ENCODE results near the gene KCNIP1. TPM values are rescaled to one million over a fixed set of nuclear protein-coding genes. Genes with fewer than 3 reads are reported as not detected.

KCNIP1 gene
- total and polyA plus RNA-seq, 8 donors = 0.35 to 4.9 (median 2.5) TPM

DNA sequence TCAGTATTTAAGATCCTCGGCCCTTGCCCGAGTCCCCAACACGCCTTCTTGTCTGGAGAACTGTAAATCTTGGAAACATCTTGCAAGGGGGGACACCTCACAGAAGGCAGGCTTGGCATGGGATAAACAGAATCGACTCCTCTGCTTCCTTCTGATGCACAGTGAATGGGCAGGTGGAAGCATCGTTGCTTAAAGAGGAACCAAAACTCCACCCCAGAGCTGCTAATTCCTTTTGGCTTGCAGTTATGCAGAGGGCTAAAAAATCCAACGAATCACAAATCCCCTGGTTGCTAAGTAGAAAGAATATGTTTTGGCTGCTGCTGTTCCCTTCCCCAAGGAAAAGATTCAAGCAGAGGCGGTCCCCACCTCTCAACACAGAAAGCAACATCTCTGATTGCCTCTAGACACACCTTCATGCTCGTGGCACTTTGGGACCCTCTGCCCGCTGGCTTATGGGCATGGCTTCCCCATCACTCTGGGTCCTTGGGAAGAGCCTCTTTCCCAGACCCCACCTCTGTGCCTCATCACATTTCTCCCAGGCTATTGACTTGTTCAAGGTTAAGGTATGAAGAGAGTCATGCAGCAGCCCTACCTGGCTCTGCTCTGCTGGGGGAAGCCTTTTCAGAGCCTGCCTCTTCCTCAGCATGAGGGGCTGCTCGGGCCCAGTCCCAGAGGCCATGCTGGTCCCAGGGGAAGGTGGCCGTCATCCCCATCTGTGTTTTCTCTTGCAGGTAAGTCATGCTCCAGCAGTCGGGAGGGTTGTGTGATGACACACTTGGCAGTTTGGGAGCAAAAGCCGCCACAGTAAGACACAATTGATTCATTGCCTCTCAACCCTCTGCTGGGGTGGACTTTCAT is 137.1 kb downstream of the KCNIP1 start:
- DNase-seq (no peak), ATAC-seq (no peak)
- no peak overlapping the region for H3K4me3 ChIP-seq
- intact Hi-C loops (cut with DNase I) = no loop called here
- no peaks in the 10 kb centered on the region for H3K9me3 ChIP-seq
- H3K27ac ChIP-seq = no peak overlapping the region
- H3K4me1 ChIP-seq = no peaks in the 10 kb centered on the region
- TF ChIP-seq, protein P1, sequence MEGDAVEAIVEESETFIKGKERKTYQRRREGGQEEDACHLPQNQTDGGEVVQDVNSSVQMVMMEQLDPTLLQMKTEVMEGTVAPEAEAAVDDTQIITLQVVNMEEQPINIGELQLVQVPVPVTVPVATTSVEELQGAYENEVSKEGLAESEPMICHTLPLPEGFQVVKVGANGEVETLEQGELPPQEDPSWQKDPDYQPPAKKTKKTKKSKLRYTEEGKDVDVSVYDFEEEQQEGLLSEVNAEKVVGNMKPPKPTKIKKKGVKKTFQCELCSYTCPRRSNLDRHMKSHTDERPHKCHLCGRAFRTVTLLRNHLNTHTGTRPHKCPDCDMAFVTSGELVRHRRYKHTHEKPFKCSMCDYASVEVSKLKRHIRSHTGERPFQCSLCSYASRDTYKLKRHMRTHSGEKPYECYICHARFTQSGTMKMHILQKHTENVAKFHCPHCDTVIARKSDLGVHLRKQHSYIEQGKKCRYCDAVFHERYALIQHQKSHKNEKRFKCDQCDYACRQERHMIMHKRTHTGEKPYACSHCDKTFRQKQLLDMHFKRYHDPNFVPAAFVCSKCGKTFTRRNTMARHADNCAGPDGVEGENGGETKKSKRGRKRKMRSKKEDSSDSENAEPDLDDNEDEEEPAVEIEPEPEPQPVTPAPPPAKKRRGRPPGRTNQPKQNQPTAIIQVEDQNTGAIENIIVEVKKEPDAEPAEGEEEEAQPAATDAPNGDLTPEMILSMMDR (IDR thresholded peaks at IDR 0.05) = no peak
- H3K36me3 ChIP-seq = no peaks in the 10 kb centered on the region
- H3K27me3 ChIP-seq = peaks cover 4 to 6% of the 10 kb centered on the region in 2 donors

DNA sequence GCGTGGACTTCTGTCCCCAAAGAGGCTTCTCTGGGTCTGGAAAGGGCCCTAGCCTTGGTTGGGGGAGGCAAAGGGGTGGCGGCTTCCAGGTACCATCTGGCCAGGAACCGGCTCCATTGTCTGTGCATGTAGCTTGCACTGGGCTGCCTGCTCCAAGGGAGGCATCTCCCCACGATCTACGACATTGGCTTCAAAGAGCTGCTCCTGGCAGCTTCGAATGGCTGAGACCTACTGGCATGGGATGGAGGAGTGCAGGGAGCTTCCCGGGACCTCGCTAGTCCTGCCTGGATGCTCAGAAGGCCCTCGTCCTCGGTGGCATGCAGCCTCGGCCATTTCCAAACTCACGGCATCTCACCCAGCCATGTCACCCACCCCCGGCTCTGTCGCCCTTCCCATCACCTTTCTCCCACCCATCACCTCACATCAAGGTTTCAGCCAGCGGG is 137.8 kb downstream of the KCNIP1 start:
- intact Hi-C loops (cut with DNase I) = no loop called here
- Histone ChIP-seq H3K27me3 (peaks cover 6 to 9% of the 10 kb centered on the region in 2 donors), H3K9me3 (no peaks in the 10 kb centered on the region), H3K4me1 (no peaks in the 10 kb centered on the region), H3K36me3 (no peaks in the 10 kb centered on the region), H3K27ac (no peak overlapping the region), H3K4me3 (no peak overlapping the region)
- TF ChIP-seq, protein P1 (IDR thresholded peaks at IDR 0.05) = no peak
- ATAC-seq = no peak
- no peak for DNase-seq

DNA sequence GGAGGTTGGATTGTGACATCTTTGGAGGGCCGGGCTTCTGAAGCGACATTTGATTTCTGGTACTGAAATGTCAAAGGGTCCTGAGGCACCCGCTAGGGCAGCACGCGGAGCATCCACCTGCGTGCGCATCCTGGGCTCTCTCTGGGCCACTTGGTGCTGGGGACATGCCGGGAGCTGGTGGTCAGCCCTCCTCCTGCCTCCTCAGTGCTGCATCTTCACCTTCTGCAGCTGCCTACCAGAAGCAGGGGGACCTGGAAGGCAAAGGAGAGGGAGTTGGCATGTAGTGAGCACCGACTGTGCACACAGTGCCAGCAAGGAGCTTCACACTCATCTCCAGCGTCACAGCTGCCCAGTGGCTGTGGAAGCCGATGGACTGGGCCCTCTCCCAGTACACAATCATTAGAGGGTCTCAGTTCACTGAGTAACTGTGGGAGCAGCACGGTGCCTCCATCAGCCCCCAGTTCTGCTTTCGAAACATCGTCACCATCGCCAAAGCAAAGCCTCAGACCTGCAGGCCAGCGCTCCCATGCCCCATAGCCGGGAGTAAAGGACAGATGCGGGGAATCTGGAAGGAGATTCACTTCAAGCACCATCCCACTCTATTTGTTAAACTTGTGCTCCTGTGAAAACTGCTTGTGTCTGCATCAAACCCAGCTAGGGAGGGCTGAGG is 138.4 kb downstream of the KCNIP1 start:
- peaks cover 6 to 13% of the 10 kb centered on the region in 2 donors for H3K27me3 ChIP-seq
- intact Hi-C loops (cut with DNase I) = no loop called here
- no peak overlapping the region for H3K4me3 ChIP-seq
- no peaks in the 10 kb centered on the region for H3K36me3 ChIP-seq
- H3K9me3 ChIP-seq = no peaks in the 10 kb centered on the region
- H3K4me1 ChIP-seq = no peaks in the 10 kb centered on the region
- TF ChIP-seq, protein P1 (IDR thresholded peaks at IDR 0.05) = no peak
- H3K27ac ChIP-seq = no peak overlapping the region
- DNase-seq (no peak), ATAC-seq (no peak)

GRCh38 chr5:170642776-170643436 is 139.1 kb downstream of the KCNIP1 start:
- H3K27me3 ChIP-seq = peaks cover 6 to 13% of the 10 kb centered on the region in 2 donors
- H3K9me3 ChIP-seq = no peaks in the 10 kb centered on the region
- no peak overlapping the region for H3K27ac ChIP-seq
- H3K4me3 ChIP-seq = no peak overlapping the region
- intact Hi-C loops (cut with DNase I) = no loop called here
- no peak for ATAC-seq
- no peaks in the 10 kb centered on the region for H3K4me1 ChIP-seq
- H3K36me3 ChIP-seq = no peaks in the 10 kb centered on the region
- no peak for DNase-seq
- TF ChIP-seq, protein P1 (IDR thresholded peaks at IDR 0.05) = no peak

- intact Hi-C loops (cut with DNase I) = no loop called here
- ATAC-seq = no peak
- no peak for DNase-seq
- TF ChIP-seq, protein P1 (IDR thresholded peaks at IDR 0.05) = no peak
- Histone ChIP-seq H3K4me1 (no peaks in the 10 kb centered on the region), H3K9me3 (no peaks in the 10 kb centered on the region), H3K27me3 (peaks cover 0 to 13% of the 10 kb centered on the region in 2 donors), H3K27ac (no peak overlapping the region), H3K4me3 (no peak overlapping the region), H3K36me3 (no peaks in the 10 kb centered on the region)
These were observed 139.8 kb downstream of the KCNIP1 start for GRCh38 chr5:170643591-170643990.

Measured in left lung (tissue), 10 donors.